ENCODE data around the gene RAB8A. TPM values are rescaled to one million over a fixed set of nuclear protein-coding genes. Genes with fewer than 3 reads are reported as not detected.

RAB8A gene
- total and polyA plus RNA-seq, 10 donors = 31.5 to 104 (median 81.7) TPM

DNA sequence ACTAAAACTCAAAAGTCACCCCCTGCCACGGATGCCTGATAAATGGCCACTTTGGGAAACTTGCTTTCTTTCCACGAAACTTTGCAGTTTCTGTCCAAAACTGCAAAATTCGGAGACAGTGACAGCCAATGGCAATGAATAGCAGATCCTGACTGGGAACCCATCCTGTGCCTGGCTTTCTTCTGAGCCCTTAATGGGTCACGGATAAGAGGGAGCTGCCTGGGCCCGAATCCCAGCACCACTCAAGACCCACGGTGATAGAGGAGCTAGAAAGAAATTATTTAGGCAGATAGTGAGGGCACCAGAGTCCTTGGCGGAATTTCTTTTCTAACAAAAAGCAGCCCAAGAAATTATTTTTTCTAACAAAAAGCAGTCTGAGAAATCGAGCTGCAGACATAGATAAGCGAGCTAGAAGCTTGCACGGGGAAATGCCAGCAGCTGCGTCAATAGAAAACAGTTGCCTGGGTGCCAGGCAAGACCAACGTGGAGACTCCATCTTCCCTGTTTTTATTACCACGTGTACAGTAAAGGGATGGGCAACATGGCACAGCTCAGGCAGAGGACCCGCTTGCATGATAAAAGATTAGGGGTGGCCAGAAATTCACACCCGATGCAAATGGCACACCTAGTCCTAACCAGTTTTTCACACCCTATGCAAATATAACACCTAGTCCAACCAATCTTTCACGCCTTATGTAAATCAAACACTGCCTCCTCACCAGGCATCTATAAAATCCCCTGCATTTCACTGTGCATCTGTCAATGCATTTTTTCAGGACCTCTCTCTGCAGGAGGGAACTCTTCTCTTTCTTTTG is 24.7 kb downstream of the RAB8A start:
- Histone ChIP-seq H3K9me3 (no peaks in the 10 kb centered on the region), H3K4me1 (peaks cover 3 to 71% (median 35%) of the 10 kb centered on the region in 6 donors), H3K27ac (peak overlapping the region in 1 of 8 donors; percentile 75), H3K27me3 (replicated peaks in 1 of 7) (no peaks in the 10 kb centered on the region), H3K4me3 (no peak overlapping the region), H3K36me3 (peaks cover 5 to 33% (median 26%) of the 10 kb centered on the region in 6 donors)
- TF ChIP-seq, protein P1, sequence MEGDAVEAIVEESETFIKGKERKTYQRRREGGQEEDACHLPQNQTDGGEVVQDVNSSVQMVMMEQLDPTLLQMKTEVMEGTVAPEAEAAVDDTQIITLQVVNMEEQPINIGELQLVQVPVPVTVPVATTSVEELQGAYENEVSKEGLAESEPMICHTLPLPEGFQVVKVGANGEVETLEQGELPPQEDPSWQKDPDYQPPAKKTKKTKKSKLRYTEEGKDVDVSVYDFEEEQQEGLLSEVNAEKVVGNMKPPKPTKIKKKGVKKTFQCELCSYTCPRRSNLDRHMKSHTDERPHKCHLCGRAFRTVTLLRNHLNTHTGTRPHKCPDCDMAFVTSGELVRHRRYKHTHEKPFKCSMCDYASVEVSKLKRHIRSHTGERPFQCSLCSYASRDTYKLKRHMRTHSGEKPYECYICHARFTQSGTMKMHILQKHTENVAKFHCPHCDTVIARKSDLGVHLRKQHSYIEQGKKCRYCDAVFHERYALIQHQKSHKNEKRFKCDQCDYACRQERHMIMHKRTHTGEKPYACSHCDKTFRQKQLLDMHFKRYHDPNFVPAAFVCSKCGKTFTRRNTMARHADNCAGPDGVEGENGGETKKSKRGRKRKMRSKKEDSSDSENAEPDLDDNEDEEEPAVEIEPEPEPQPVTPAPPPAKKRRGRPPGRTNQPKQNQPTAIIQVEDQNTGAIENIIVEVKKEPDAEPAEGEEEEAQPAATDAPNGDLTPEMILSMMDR (IDR thresholded peaks at IDR 0.05 in 8 of 11, conservative IDR thresholded peaks at IDR 0.05 in 3 of 11) = no peak
- TF ChIP-seq POLR2A (IDR thresholded peaks at IDR 0.05) = no peak
- TF ChIP-seq POLR2AphosphoS5 (IDR thresholded peaks at IDR 0.05) = no peak
- WGBS, 5 donors = 64 to 80% (median 67%) methylated on average over 16 of the region's 16 CpGs
- intact Hi-C loops (cut with DNase I; ENCODE audit: low total_unique reads) = no loop called here
- DNase-seq = no peak

DNA sequence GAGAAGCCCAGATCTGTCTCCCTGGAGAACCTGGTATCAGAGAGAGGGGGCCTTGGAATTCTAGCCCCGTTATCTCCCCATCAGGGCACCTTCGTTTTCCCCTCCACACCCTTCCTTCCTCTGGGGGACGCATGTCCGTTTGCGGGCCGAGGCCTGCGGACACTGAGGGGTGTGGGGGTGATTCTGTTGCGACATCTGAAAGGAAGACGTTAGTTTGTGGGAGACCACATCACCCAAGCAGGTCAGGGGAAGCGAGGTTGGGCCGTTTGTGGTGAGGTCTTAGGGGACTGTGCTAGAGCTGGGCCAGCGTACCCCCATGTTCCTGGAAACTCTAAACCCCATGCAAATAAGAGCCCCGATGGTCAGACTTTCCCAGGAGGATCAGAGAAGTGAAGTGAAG is 28.1 kb downstream of the RAB8A start:
- no peaks in the 10 kb centered on the region for H3K27me3 ChIP-seq (replicated peaks in 1 of 7)
- H3K36me3 ChIP-seq = no peaks in the 10 kb centered on the region
- peak overlapping the region in 1 of 8 donors; percentile 14 for H3K4me3 ChIP-seq
- H3K27ac ChIP-seq = peak overlapping the region in 7 of 8 donors; percentile 5 to 96 (median 93)
- H3K4me1 ChIP-seq = peaks cover 9 to 93% (median 66%) of the 10 kb centered on the region in 6 donors
- H3K9me3 ChIP-seq = no peaks in the 10 kb centered on the region
- DNase-seq = peak; percentile 81
- WGBS, 5 donors = 13 to 40% (median 16%) methylated on average over 13 of the region's 13 CpGs
- TF ChIP-seq POLR2A (IDR thresholded peaks at IDR 0.05) (no peak), POLR2AphosphoS5 (IDR thresholded peaks at IDR 0.05) (peak in 2 of 3 donors; percentile 45 to 53)
- intact Hi-C loops (cut with DNase I; ENCODE audit: low total_unique reads) = no loop called here

DNA sequence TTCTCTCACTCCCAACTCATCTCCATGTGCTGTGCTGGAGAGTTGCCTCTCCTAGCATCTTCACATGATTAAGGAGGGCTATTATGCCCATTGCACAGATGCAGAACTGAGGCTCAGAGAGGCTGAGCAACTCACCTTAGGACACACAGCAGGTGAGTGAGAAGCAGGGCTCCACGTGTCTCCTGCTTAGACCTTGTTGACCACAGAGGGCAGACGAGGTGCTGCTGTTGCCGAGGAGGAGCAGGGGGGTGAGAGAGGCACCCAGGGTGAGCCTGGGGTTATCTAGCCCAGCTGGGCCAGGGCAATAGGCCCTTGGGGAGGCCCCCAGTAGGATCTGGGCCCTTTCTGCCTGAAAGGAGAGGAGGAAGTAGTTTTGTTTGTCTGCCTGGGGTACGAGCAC is 29.4 kb downstream of the RAB8A start:
- TF ChIP-seq POLR2AphosphoS5 (IDR thresholded peaks at IDR 0.05) (peak; percentile 66 to 75 (median 74)), POLR2A (IDR thresholded peaks at IDR 0.05) (no peak)
- TF ChIP-seq, protein P1 (IDR thresholded peaks at IDR 0.05 in 8 of 11, conservative IDR thresholded peaks at IDR 0.05 in 3 of 11) = peak in 3 of 11 experiments; percentile 28 to 40 (median 30)
- Histone ChIP-seq H3K27ac (peak overlapping the region in 7 of 8 donors; percentile 61 to 96 (median 93)), H3K9me3 (no peaks in the 10 kb centered on the region), H3K27me3 (replicated peaks in 1 of 7) (no peaks in the 10 kb centered on the region), H3K4me3 (no peak overlapping the region), H3K36me3 (no peaks in the 10 kb centered on the region), H3K4me1 (peaks cover 9 to 93% (median 73%) of the 10 kb centered on the region in 6 donors)
- intact Hi-C loops (cut with DNase I; ENCODE audit: low total_unique reads) = no loop called here
- 20 to 33% (median 26%) methylated on average over 4 of the region's 4 CpGs for WGBS, 5 donors
- peak; percentile 92 for DNase-seq

- WGBS, 5 donors = 53 to 73% (median 65%) methylated on average over 9 of the region's 9 CpGs
- Histone ChIP-seq H3K36me3 (no peaks in the 10 kb centered on the region), H3K9me3 (no peaks in the 10 kb centered on the region), H3K27ac (peak overlapping the region in 7 of 8 donors; percentile 80 to 96 (median 93)), H3K27me3 (replicated peaks in 1 of 7) (no peaks in the 10 kb centered on the region), H3K4me1 (peaks cover 13 to 93% (median 79%) of the 10 kb centered on the region in 6 donors), H3K4me3 (peak overlapping the region in 1 of 8 donors; percentile 76)
- DNase-seq = no peak
- intact Hi-C loops (cut with DNase I; ENCODE audit: low total_unique reads) = no loop called here
- TF ChIP-seq POLR2AphosphoS5 (IDR thresholded peaks at IDR 0.05) = peak in 1 of 3 donors; percentile 19
- TF ChIP-seq, protein P1 (IDR thresholded peaks at IDR 0.05 in 8 of 11, conservative IDR thresholded peaks at IDR 0.05 in 3 of 11) = no peak
- TF ChIP-seq POLR2A (IDR thresholded peaks at IDR 0.05) = no peak
These were observed 30.4 kb downstream of the RAB8A start for GRCh38 chr19:16142032-16142580.
